GM19043 (cell line): ENCODE measurements around the gene SETBP1.

ENCODE experiments used
- ATAC-seq: cut with Tn5 transposase; IDR thresholded peaks from one replicate; pipeline ENCODE4 v1.9.1; 2021; ENCODE audit warnings: low read depth; ENCODE audit not compliant: unreplicated experiment

The SETBP1 gene

GRCh38 chr18:44950685-44951195 lies 270.1 kb downstream of the SETBP1 start:
- ATAC-seq: no peak

- ATAC-seq: no peak
Measured at GRCh38 chr18:44951748-44952147, 271.1 kb downstream of the SETBP1 start.

GRCh38 chr18:44954257-44954656 lies 273.6 kb downstream of the SETBP1 start:
- no peak for ATAC-seq

- no peak for ATAC-seq
Measured at GRCh38 chr18:44955825-44956224, 275.1 kb downstream of the SETBP1 start.

GRCh38 chr18:44957025-44957424 lies 276.3 kb downstream of the SETBP1 start:
- ATAC-seq: no peak

GRCh38 chr18:44957461-44957860 lies 276.8 kb downstream of the SETBP1 start:
- ATAC-seq: no peak

GRCh38 chr18:44958040-44958439 lies 277.4 kb downstream of the SETBP1 start:
- no peak for ATAC-seq

GRCh38 chr18:44958455-44958854 lies 277.8 kb downstream of the SETBP1 start:
- no peak for ATAC-seq

- ATAC-seq: no peak
Measured at GRCh38 chr18:44959013-44959412, 278.3 kb downstream of the SETBP1 start.

- ATAC-seq: no peak
Measured at GRCh38 chr18:44960580-44960979, 279.9 kb downstream of the SETBP1 start.

GRCh38 chr18:44961288-44961995 lies 280.8 kb downstream of the SETBP1 start:
- ATAC-seq: peak; percentile 55

GRCh38 chr18:44967599-44967998 lies 286.9 kb downstream of the SETBP1 start:
- ATAC-seq: no peak

GRCh38 chr18:44968336-44968735 lies 287.6 kb downstream of the SETBP1 start:
- no peak for ATAC-seq

GRCh38 chr18:44969214-44969795 lies 288.6 kb downstream of the SETBP1 start:
- no peak for ATAC-seq

GRCh38 chr18:44973282-44973681 lies 292.6 kb downstream of the SETBP1 start:
- no peak for ATAC-seq

- ATAC-seq: no peak
Measured at GRCh38 chr18:44974174-44974573, 293.5 kb downstream of the SETBP1 start.

- no peak for ATAC-seq
Measured at GRCh38 chr18:44977856-44978255, 297.2 kb downstream of the SETBP1 start.

- ATAC-seq: no peak
Measured at GRCh38 chr18:44979748-44980147, 299.1 kb downstream of the SETBP1 start.

- ATAC-seq: no peak
Measured at GRCh38 chr18:44981121-44981520, 300.4 kb downstream of the SETBP1 start.

GRCh38 chr18:44986933-44987332 lies 306.2 kb downstream of the SETBP1 start:
- ATAC-seq: no peak

GRCh38 chr18:44987371-44987770 lies 306.7 kb downstream of the SETBP1 start:
- ATAC-seq: no peak
